ENCODE data around the gene BFSP2. TPM values are rescaled to one million over a fixed set of nuclear protein-coding genes. Genes with fewer than 3 reads are reported as not detected.

BFSP2 gene
- total and polyA plus RNA-seq, 4 donors = 0.14 to 0.35 TPM; not detected in 2

GRCh38 chr3:133377396-133377795 lies 22.5 kb upstream of the BFSP2 start:
- DNase-seq = peak; percentile 41 to 82 (median 75)
- 71 to 73% methylated on average over 3 of the region's 3 CpGs for WGBS, 2 donors
- ATAC-seq (ENCODE audit: insufficient read depth, low FRiP score) = no peak
- no peak overlapping the region for H3K4me3 ChIP-seq
- no peaks in the 10 kb centered on the region for H3K9me3 ChIP-seq (ENCODE audit: control insufficient read depth in 4 of 4, insufficient read depth in 3 of 4, low read length in 3 of 4)
- no peak overlapping the region for H3K27ac ChIP-seq (ENCODE audit: low read depth in 1 of 2, low read length in 1 of 2)
- peaks cover 0 to 9% (median 2%) of the 10 kb centered on the region in 5 donors for H3K4me1 ChIP-seq (ENCODE audit: control insufficient read depth in 5 of 5, insufficient read depth in 5 of 5, low read length in 5 of 5)
- H3K36me3 ChIP-seq (ENCODE audit: control insufficient read depth in 4 of 4, insufficient read depth in 4 of 4, low read length in 4 of 4) = peaks cover 0 to 16% (median 4%) of the 10 kb centered on the region in 4 donors
- TF ChIP-seq CTCF (IDR thresholded peaks at IDR 0.05; ENCODE audit: control extremely low read depth, extremely low read depth) = peak; percentile 23
- no peaks in the 10 kb centered on the region for H3K27me3 ChIP-seq (ENCODE audit: control insufficient read depth in 3 of 3, insufficient read depth in 3 of 3, low read length in 2 of 3)
- no peak overlapping the region for H3K9ac ChIP-seq (ENCODE audit: insufficient read depth in 1 of 2, low read length in 2 of 2)

- 96 to 98% methylated on average over 18 to 19 of the region's 19 CpGs for WGBS, 2 donors
- no peaks in the 10 kb centered on the region for H3K27me3 ChIP-seq (ENCODE audit: control insufficient read depth in 3 of 3, insufficient read depth in 3 of 3, low read length in 2 of 3)
- no peak overlapping the region for H3K27ac ChIP-seq (ENCODE audit: low read depth in 1 of 2, low read length in 1 of 2)
- H3K36me3 ChIP-seq (ENCODE audit: control insufficient read depth in 4 of 4, insufficient read depth in 4 of 4, low read length in 4 of 4) = peaks cover 0 to 16% (median 4%) of the 10 kb centered on the region in 4 donors
- H3K9me3 ChIP-seq (ENCODE audit: control insufficient read depth in 4 of 4, insufficient read depth in 3 of 4, low read length in 3 of 4) = no peaks in the 10 kb centered on the region
- no peak for TF ChIP-seq CTCF (IDR thresholded peaks at IDR 0.05; ENCODE audit: control extremely low read depth, extremely low read depth)
- DNase-seq (no peak), ATAC-seq (ENCODE audit: insufficient read depth, low FRiP score) (no peak)
- no peak overlapping the region for H3K4me3 ChIP-seq
- no peak overlapping the region for H3K9ac ChIP-seq (ENCODE audit: insufficient read depth in 1 of 2, low read length in 2 of 2)
- peaks cover 0 to 18% (median 5%) of the 10 kb centered on the region in 5 donors for H3K4me1 ChIP-seq (ENCODE audit: control insufficient read depth in 5 of 5, insufficient read depth in 5 of 5, low read length in 5 of 5)
These were observed 19.9 kb upstream of the BFSP2 start for GRCh38 chr3:133379926-133380325.

GRCh38 chr3:133380481-133381225 lies 19.2 kb upstream of the BFSP2 start:
- H3K27ac ChIP-seq (ENCODE audit: low read depth in 1 of 2, low read length in 1 of 2) = no peak overlapping the region
- ATAC-seq (ENCODE audit: insufficient read depth, low FRiP score) = no peak
- H3K4me1 ChIP-seq (ENCODE audit: control insufficient read depth in 5 of 5, insufficient read depth in 5 of 5, low read length in 5 of 5) = peaks cover 0 to 18% (median 5%) of the 10 kb centered on the region in 5 donors
- TF ChIP-seq CTCF (IDR thresholded peaks at IDR 0.05; ENCODE audit: control extremely low read depth, extremely low read depth) = no peak
- WGBS, 2 donors = 92 to 96% methylated on average over 16 of the region's 16 CpGs
- H3K9me3 ChIP-seq (ENCODE audit: control insufficient read depth in 4 of 4, insufficient read depth in 3 of 4, low read length in 3 of 4) = no peaks in the 10 kb centered on the region
- H3K27me3 ChIP-seq (ENCODE audit: control insufficient read depth in 3 of 3, insufficient read depth in 3 of 3, low read length in 2 of 3) = no peaks in the 10 kb centered on the region
- H3K36me3 ChIP-seq (ENCODE audit: control insufficient read depth in 4 of 4, insufficient read depth in 4 of 4, low read length in 4 of 4) = peaks cover 0 to 16% (median 4%) of the 10 kb centered on the region in 4 donors
- no peak overlapping the region for H3K9ac ChIP-seq (ENCODE audit: insufficient read depth in 1 of 2, low read length in 2 of 2)
- DNase-seq = no peak
- H3K4me3 ChIP-seq = no peak overlapping the region

All from lung (tissue), 12 donors.